Activated T-cell treated with anti-CD3 and anti-CD28 coated beads for 1 hour (primary cell): ENCODE results near the gene WDR77.
A peak's percentile ranks its signal among the peaks of the same experiment; 100 is the strongest.

ENCODE experiments used
- DNase-seq: peaks from one replicate; pipeline ENCODE4 v3.0.0-alpha.2; 2020; ENCODE audit warnings: low read depth

Gene WDR77

DNA sequence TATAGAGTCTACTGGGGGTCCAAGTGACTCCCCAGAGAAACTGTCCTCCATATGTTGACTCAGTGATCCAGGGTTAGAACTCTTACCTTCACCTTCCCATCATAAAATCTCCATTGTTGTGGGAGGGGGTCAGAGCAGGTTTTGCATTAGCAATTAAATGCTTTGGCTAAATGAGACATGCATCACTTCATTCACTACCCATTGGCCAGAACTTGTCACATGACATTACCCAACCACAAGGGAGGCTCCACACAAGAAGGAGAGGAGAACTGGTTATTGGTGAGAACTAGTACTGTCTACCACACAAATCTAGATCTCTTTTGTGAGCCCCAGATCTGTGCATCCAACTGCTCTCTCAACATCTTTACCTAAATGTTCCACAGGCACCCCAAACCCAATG, 20.5 kb upstream of the WDR77 start:
- DNase-seq, result no peak

DNA sequence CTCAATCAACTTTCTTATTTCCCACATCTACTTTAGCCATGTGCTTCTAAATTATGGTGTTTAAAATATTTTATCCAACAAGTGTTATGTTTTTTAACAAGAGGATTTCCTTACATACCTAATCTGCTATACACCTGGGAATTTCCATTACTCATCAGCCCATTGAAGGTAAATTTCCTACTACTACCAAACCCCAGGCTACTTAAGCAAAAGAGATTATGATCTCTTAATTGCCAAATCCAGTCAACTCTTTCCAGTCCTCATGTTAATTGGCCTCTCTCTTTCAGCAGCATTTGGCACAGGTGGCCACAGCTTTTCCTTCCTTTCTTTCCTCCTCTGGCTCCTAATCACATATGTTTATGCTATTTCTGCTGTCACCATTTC, 19.7 kb upstream of the WDR77 start:
- no peak for DNase-seq

DNA sequence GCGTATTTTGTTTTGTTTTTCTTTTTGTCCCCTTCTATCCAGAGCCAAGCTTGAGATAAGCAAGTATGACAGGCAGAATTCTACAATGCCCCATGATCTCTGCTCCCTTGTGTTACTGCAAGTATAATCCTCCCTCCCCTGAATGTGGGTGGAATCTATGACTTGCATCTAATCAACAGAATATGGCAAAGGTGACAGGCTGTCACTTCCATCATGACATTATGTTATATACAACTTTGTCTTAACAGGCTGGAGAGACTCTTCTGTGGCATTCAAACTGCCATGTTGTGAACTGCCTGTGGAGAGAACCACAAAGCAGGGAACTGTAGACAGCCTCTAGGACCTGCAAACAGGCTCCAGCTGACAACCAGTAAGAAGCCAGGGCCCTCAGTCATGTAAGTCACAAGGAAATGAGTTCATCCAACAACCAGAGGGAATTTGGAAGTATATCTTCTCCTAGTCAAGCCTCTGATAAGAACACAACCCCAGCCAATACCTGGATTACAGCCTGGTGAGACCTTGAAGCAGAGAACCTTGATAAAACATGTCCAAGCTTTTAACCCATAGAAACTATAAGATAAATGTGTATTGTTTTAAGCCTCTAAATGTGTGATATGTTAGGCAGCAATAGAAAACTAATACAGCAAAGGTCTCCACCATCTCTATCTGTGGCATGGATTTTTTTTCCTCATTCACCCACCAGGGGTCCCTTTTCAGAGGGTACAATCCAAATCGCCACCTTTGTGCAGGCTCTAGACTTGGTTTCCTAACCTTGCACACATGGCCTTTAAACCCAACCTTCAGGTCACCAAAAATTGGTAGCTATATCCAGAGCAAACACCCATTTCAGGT, 19.0 kb upstream of the WDR77 start:
- no peak for DNase-seq

DNA sequence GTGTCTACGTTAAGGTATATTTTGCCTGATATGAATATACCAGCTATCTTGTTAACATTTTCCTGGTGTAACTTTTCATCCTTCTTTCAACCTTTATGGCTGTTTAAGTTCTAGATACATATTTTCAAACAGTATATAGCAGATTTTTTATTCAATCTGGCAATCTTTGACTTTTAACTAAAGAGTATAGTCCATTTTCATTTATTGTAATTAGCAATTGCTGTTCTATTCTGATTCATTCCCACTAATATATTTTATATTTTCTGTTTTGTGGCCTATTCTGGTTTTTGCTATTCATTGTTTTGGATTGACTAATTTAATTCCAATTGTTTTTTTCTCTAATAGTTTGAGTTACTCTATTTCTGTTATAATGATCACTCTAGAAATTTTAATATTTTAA, 17.4 kb upstream of the WDR77 start:
- DNase-seq, result no peak

DNA sequence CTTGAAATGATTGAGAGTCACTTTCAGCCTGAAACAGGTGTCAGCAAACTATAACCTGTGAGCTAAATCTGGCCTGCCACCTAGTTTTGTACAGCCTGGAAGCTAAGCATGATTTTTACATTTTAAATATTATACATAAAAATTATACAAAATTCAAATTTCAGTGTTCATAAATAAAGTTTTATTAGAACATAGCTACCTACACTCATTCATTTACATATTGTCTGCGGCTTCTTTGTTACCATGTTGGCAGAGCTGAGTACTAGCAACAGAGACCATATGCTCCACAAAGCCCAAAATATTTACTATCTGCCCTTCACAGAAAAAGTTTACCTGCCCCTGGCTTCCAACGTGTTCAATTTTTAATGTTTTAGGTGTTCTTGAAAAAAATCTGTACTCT, 16.7 kb upstream of the WDR77 start:
- no peak for DNase-seq

DNA sequence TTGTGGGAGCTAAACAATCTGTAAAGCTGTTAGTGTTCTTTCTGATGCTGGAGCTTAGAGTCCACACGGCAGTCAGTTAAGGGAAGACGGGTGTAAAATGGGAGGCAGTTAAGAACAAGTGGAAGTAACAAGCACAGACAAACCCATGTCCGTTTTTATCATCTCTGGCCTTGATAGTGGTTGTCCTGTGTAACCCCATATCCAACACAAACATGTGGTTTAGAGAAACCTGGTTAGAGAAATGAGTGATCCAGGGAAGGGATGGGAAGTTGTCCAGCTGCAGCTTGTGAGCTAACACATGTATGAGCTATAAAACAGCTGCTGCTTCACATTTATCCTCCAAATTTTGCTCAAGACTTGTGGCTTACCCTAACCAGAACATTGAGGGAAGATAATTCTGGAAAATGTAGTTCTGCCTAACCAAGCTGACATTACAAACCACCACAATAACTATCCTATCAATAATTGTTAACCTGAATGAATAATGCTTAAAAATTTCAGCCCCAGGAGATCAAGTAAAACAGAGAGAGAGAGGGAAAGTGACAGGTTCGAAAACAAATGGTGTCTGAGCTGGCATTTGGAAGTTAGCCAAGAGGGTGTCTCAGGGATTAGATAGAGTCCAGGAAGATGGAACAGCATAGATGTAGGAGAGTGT, 14.1 kb upstream of the WDR77 start:
- DNase-seq, result no peak

DNA sequence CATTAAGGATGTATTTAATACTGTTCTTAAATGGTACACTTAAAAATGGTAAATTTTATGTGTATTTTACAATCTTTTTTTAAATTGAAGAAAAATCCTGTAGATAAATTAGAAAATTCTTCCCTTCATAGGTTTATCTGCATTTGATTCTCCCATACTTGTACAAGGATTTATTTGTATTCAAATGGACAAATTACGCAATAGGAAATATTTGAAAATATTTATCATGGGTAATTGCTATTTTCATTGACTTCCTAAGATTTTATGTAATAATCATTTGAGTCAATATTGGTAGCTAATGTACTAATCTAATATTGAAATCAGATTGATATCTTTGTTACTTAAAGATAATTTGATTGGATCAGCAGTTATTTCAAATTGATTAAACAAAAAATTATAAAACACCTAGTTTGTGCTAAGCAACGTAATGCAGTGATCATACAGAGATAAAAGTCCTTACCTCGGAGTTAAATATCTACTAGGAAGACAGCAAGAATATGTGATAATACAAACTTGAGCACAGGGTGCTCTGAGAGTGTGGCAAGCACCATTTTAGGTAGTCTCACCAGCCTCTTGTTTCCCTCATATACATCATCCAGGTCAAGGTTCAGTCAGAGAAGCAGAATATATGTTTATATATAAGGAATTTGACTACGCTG, 13.4 kb upstream of the WDR77 start:
- no peak for DNase-seq

DNA sequence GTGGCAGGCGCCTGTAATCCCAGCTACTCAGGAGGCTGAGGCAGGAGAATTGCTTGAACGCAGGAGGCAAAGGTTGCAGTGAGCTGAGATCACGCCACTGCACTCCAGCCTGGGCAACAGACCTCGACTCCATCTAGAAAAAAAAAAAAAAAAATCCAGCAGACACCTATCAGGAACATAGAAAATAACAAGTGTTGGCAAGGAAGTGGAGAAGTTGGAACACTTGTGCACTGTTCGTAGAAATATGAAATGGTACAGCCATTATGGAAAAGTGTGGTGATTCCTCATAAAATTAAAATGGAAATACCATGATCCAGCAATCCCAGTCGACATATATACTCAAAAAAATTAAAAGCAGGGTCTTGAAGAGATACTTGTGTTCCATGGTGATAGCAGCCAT, 12.7 kb upstream of the WDR77 start:
- no peak for DNase-seq

DNA sequence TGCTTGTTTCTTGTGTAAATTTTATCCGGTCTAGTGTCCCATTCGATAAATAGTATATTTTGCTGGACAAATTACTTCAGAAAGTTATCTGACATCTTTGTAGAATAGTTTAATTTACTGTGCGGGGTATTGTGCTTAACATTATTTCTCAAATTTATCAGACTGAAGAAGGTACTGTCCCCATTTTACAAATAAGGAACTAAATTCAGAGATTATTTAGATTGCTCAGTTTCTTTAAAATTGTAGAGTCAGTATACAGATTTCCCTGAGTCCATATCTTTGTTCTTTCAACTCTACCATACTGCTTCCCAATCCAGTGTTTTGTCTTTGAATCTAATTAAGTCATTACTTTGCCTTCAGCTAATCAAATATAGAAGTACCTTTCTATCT, 6.6 kb upstream of the WDR77 start:
- DNase-seq, result no peak

DNA sequence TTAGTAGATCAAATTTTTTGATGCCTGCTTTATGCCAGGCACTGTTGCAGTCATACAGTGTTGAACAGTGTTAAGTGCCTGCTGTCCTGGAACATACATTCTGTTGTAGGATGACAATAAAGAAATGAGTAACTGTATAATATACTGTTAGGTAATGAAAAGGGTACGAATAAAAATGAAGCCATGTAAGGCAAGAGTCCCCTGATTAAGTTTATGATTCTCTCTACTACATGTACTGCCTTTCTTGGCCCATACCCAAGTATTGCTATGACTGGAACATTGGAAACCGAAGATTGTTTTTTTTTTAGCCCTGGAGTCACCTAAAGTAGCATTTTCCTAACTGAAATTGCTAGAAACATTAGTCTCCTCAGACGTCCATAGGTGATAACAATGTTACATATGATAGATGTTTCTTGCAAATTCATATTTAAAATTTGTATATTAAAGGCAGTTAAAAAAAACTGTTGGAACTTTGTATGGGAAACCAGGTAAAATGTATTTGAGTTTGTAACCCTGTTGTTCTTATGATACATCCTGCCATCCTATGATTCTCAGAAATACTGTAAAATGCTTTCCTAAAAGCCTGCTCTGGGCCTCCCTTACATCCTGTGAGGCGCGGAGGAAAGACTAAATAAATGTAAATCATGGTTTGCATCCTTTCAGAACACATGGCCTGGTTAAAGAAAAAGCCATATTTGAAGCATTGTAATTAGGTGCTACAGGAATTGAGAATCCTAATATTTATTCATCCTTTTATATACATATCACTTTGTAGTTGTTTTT, 6.0 kb upstream of the WDR77 start:
- no peak for DNase-seq

DNA sequence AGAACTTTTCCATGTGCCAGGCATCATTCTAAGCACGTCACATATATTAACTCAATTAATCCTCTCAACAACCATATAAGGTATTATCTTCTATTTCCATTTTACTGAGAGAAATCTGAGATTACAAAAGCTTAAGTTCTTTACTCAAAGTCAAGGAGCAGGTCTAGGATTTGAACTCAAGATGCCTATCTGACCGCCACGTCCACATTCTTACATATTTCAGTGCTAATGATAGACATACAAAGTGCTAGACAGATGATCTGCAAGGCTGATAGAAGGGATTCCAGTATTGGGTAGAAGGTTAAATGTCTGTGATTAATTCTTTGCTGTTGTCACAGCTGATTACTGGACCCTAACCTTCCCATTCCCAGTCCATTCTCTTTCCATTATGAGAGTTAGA, 4.7 kb upstream of the WDR77 start:
- no peak for DNase-seq

DNA sequence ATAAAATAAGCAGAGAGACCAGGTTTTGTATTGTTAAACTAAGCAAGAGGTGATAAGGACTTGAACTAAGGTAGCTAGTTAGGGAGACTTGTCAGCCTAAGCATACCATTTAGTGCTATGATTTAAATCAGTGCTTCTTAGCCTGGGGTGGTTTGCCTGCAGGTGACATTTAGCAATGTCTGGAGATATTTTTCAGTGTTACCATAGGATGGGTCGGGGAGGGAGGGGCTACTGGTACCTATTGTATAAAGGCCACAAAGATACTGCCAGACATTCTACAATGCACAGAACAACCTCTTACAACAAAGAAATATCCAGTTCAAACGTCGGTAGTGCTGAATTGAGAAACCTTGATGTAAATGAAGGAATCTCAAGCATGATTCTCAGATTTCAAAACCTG, 3.5 kb upstream of the WDR77 start:
- no peak for DNase-seq

DNA sequence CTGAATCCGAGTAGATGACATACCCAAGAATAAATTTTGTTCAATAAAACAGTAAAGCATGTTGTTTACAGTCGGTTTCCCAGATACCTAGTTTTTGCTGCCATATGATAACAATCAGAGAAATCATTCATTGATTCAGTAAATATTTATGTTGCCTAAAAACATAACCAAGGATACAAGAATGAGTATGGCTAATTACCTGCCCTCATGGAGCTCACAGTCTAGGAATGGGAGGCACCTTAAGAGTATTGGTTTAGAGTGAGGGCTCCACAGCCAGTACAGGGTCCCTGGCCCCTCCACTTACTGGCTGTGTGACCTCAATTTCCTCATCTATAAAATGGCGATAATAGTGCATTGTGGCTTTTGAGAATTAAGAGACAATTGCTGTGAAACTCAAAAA, 1.1 kb upstream of the WDR77 start:
- no peak for DNase-seq

DNA sequence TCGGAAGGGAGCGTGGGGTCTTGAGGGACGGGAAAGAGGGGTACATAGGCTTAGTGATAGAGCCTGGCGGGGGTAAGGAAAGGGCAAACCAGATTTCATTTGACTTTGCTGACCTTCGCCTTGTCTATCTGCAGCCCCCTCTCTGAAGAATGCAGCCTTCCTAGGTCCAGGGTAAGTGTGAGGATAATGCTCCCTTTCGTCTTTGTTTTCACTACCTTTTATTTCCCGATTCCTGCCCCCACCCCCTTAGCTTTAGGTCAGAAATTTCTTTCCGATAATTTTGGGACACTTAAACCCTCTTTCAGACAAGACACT, 604 bp upstream of the WDR77 start:
- no peak for DNase-seq

DNA sequence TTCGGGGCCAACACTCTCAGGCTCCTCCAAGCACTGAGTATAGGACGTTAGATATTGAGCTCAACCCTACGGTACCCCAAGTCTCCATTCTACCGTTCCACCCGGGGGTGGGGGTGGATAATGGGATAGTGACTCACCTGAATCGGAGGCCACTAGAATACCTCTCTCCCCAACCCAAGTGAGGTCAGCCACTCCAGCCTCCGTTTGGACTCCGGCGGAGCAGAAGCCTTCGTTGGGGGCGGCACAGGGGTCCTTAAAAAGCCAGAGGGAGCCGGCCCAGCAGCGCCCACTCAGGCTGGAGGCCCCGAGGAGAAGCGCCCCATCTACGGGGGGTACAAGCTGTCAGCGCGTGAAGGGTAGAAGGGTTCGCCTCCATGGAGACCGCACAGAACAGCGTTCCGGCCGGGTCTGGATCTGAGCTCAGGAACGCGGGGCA, 556 bp downstream of the WDR77 start:
- DNase-seq, result no peak

DNA sequence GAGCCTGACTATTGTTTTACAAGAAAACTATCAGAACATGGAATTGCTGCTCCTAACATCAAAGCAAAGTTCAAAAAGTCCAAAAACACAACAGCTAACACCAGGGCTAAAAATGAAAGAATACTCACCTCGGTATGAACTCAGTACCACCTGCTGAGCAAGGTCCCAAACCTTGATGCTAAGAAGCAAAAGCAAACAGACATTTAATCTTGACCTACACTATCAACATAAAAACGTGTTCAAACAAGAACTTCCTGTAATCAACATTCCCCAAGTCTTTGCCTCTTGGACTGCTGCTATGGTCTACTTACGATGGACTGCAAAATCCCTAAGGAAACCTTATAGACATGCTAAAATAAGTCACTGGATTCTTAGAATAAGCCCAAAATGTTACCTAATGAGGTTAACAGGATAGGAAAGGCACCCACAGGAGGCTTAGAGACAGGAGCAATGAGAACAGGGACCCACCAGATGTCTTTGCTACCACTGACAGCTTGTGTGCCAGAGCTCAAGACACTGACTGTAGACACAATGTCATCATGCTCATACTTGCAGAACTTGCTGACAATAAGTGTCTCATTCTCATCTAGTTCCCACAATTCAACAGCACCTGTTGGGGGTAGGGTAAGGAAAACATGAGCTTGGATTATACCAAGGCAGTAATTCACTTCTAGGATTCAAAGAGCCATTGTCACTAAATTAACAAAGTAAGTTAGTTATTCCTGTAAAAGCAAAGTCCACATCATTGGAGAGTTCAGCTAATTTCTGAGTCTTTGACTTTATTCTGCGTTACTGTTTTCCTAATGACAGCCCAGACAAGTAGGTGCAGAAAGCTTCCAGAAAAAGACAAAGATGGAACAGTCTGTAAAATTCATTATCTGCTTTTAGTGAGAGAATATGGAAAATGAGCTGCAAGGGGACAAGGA, 1.8 kb downstream of the WDR77 start:
- no peak for DNase-seq

DNA sequence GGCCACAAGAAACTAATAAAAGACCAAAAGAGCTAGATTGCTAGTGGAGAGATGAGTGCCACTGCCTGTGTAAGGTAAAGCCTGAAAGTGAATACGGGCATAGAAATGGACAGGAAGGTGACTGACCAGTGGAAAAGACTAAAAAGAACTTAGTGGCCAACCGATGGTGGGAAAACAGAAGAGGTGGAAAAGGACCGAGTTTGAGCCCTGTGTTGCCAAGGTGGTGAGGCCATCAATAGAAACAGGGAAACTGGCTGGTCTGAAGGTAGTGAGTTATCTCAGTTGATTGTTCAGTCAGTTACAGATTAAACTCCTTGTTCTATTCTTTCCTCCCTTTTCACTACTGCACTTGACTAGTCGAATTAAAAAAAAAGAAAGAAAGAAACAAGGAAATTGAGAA, 2.5 kb downstream of the WDR77 start:
- DNase-seq, result no peak

DNA sequence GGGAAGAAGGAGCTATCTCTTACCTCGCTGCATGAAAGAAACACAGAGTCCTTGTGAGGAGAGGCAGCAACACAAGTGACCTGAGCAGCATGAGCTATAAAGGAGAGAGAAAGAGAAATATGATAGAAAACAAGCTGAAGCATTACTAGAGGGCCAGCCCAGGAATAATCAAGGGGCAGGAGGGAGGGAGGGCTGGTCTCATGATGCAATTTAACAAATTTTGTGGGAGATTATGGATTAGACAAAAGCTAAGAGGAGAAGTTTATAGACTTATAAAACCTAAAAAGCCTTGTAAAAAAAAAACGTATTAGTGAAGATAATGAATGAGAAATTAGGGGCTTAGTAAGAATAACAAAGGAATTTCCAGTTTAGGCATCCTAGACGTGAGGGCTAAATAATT, 5.0 kb downstream of the WDR77 start:
- DNase-seq, result no peak

DNA sequence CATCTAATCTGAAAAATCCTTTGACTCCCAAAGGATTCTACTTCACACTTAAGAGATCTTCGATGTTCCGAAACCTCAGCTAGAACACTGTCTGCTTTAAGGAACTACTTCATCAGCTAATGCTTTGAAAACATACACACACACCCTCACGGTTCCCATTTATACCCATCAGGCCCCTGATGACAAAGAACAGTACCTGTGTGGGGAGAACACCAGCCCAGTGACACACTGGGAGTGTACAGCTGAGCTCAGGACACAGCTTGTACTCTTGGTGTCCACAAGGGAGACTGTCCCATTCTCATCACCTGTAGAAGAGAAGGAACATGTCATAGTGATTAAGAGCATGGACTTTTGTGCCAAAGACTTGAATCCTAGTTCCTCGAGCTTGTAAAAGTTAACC, 6.6 kb downstream of the WDR77 start:
- DNase-seq, result no peak

DNA sequence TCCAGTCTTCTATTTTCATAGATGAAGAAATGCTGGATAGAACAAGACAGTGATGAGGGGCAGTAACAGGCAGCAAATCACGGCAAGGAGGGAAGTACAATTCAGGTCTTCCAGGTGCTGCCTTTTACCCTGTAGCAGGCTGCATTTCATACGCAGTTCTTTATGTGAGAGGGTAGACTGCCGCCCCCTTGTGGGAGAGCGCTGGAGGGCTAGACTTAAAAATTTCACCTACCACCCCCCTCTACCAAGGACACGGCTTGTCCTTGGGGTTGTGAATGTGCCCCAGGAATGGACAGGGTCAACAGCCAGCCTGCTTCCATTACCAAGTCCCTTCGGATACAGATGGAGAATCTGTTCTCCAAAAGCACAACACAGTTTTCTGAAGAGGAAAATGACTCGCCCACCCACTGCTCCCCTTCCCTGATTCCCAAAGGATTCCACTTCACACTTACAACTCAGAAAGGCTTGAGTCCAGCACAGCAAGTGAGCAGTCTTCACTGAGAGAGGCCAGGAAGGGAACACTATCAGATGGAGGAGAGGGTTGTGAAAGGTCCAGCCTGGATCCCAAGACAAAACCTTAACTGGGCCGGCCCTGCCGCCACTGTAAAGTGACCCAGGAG, 7.4 kb downstream of the WDR77 start:
- DNase-seq, result peak; percentile 63
